Subcutaneous abdominal adipose tissue (tissue), 5 donors: ENCODE measurements around the gene MEIS1.

Experiments used
- H3K27ac ChIP-seq: one replicate; pipeline ENCODE4 v1.7.0; 2013; ENCODE audit warnings: low read depth, mild to moderate bottlenecking, inconsistent platforms, low read length, moderate library complexity
- H3K27me3 ChIP-seq, 5 donors: one replicate each; pipeline ENCODE4 v1.7.0; 2013; ENCODE audit warnings: low read length in 5 of 5, inconsistent platforms in 1 of 5; ENCODE audit not compliant: control insufficient read depth in 5 of 5, insufficient read depth in 4 of 5
- H3K36me3 ChIP-seq, 5 donors: one replicate each; pipeline ENCODE4 v1.7.0; 2013; ENCODE audit warnings: low read length in 5 of 5; ENCODE audit not compliant: control insufficient read depth in 5 of 5, insufficient read depth in 5 of 5
- H3K4me1 ChIP-seq, 5 donors: one replicate each; pipeline ENCODE4 v1.7.0; 2013; ENCODE audit warnings: low read length in 5 of 5, mild to moderate bottlenecking in 3 of 5, moderate library complexity in 1 of 5; ENCODE audit not compliant: control insufficient read depth in 5 of 5, insufficient read depth in 5 of 5
- H3K4me3 ChIP-seq, 5 donors: one replicate each; pipeline ENCODE4 v1.7.0; 2013; ENCODE audit warnings: low read length in 5 of 5, low read depth in 1 of 5
- H3K9ac ChIP-seq, 5 donors: one replicate each; pipeline ENCODE4 v1.7.0; 2013; ENCODE audit warnings: low read length in 5 of 5, mild to moderate bottlenecking in 4 of 5, moderate library complexity in 3 of 5
- H3K9me3 ChIP-seq, 5 donors: one replicate each; pipeline ENCODE4 v1.7.0; 2013; ENCODE audit warnings: low read length in 5 of 5; ENCODE audit not compliant: control insufficient read depth in 5 of 5
- donor health status: healthy.
- donor health status: healthy.
- donor health status: healthy.
- donor health status: healthy.
- donor health status: healthy.

The MEIS1 gene

GRCh38 chr2:66443186-66443978 is 8.5 kb downstream of the MEIS1 start:
- peak overlapping the region; percentile 92 for H3K27ac ChIP-seq
- H3K9me3 ChIP-seq: no peaks in the 10 kb centered on the region
- no peaks in the 10 kb centered on the region for H3K36me3 ChIP-seq
- peak overlapping the region in 3 of 5 donors; percentile 20 to 73 (median 62) for H3K9ac ChIP-seq
- H3K27me3 ChIP-seq: peaks cover 0 to 26% (median 3%) of the 10 kb centered on the region in 5 donors
- H3K4me1 ChIP-seq: peaks cover 0 to 84% (median 72%) of the 10 kb centered on the region in 5 donors
- peak overlapping the region; percentile 35 to 69 (median 64) for H3K4me3 ChIP-seq

- Histone ChIP-seq H3K4me1 (peaks cover 0 to 77% (median 67%) of the 10 kb centered on the region in 5 donors), H3K36me3 (no peaks in the 10 kb centered on the region), H3K27ac (peak overlapping the region; percentile 92), H3K9me3 (no peaks in the 10 kb centered on the region), H3K9ac (peak overlapping the region in 3 of 5 donors; percentile 30 to 80 (median 65)), H3K4me3 (peak overlapping the region; percentile 35 to 69 (median 64)), H3K27me3 (peaks cover 0 to 26% (median 3%) of the 10 kb centered on the region in 5 donors)
These were observed 9.3 kb downstream of the MEIS1 start for GRCh38 chr2:66443979-66444861.

- Histone ChIP-seq H3K36me3 (no peaks in the 10 kb centered on the region), H3K27me3 (peaks cover 0 to 21% (median 0%) of the 10 kb centered on the region in 5 donors), H3K27ac (peak overlapping the region; percentile 92), H3K9ac (peak overlapping the region in 4 of 5 donors; percentile 47 to 80 (median 66)), H3K4me1 (peaks cover 0 to 74% (median 57%) of the 10 kb centered on the region in 5 donors), H3K9me3 (no peaks in the 10 kb centered on the region), H3K4me3 (peak overlapping the region; percentile 52 to 66 (median 61))
These were observed 10.4 kb downstream of the MEIS1 start for GRCh38 chr2:66445076-66445924.

- H3K4me1 ChIP-seq: peaks cover 0 to 68% (median 50%) of the 10 kb centered on the region in 5 donors
- H3K4me3 ChIP-seq: peak overlapping the region; percentile 52 to 67 (median 64)
- H3K27me3 ChIP-seq: peaks cover 0 to 18% (median 0%) of the 10 kb centered on the region in 5 donors
- H3K9me3 ChIP-seq: no peaks in the 10 kb centered on the region
- H3K27ac ChIP-seq: peak overlapping the region; percentile 92
- H3K9ac ChIP-seq: peak overlapping the region; percentile 47 to 82 (median 68)
- peaks cover 0 to 7% (median 0%) of the 10 kb centered on the region in 5 donors for H3K36me3 ChIP-seq
These were observed 11.3 kb downstream of the MEIS1 start for GRCh38 chr2:66445925-66446871.

GRCh38 chr2:66446941-66447340 is 12.0 kb downstream of the MEIS1 start:
- Histone ChIP-seq H3K27me3 (peaks cover 0 to 18% (median 0%) of the 10 kb centered on the region in 5 donors), H3K4me3 (peak overlapping the region; percentile 22 to 66 (median 60)), H3K4me1 (peaks cover 0 to 61% (median 43%) of the 10 kb centered on the region in 5 donors), H3K36me3 (peaks cover 0 to 7% (median 0%) of the 10 kb centered on the region in 5 donors), H3K27ac (peak overlapping the region; percentile 92), H3K9ac (peak overlapping the region in 2 of 5 donors; percentile 65 to 80), H3K9me3 (no peaks in the 10 kb centered on the region)

- no peak overlapping the region for H3K9ac ChIP-seq
- H3K4me3 ChIP-seq: no peak overlapping the region
- H3K4me1 ChIP-seq: peaks cover 0 to 55% (median 39%) of the 10 kb centered on the region in 5 donors
- H3K36me3 ChIP-seq: peaks cover 0 to 7% (median 0%) of the 10 kb centered on the region in 5 donors
- H3K27me3 ChIP-seq: peaks cover 0 to 17% (median 0%) of the 10 kb centered on the region in 5 donors
- H3K27ac ChIP-seq: peak overlapping the region; percentile 92
- no peaks in the 10 kb centered on the region for H3K9me3 ChIP-seq
These were observed 12.8 kb downstream of the MEIS1 start for GRCh38 chr2:66447677-66448076.

- H3K9ac ChIP-seq: no peak overlapping the region
- H3K4me1 ChIP-seq: peaks cover 0 to 50% (median 36%) of the 10 kb centered on the region in 5 donors
- peaks cover 0 to 7% (median 0%) of the 10 kb centered on the region in 5 donors for H3K36me3 ChIP-seq
- no peaks in the 10 kb centered on the region for H3K9me3 ChIP-seq
- peak overlapping the region; percentile 92 for H3K27ac ChIP-seq
- H3K27me3 ChIP-seq: peaks cover 0 to 16% (median 0%) of the 10 kb centered on the region in 5 donors
- no peak overlapping the region for H3K4me3 ChIP-seq
These were observed 13.4 kb downstream of the MEIS1 start for GRCh38 chr2:66448136-66448991.

GRCh38 chr2:66452214-66452613 is 17.3 kb downstream of the MEIS1 start:
- Histone ChIP-seq H3K36me3 (peaks cover 0 to 7% (median 0%) of the 10 kb centered on the region in 5 donors), H3K27me3 (no peaks in the 10 kb centered on the region), H3K4me1 (peaks cover 0 to 22% (median 0%) of the 10 kb centered on the region in 5 donors), H3K27ac (no peak overlapping the region), H3K4me3 (no peak overlapping the region), H3K9me3 (no peaks in the 10 kb centered on the region), H3K9ac (no peak overlapping the region)
